LoVo (cell line): ENCODE measurements around the gene NAA11.
"Not testable (repeated sequence)": the region's sequence is repeated elsewhere in the genome, so short reads cannot be mapped to it uniquely, and the experiment has no call there.

Experiments
- DNase-seq: peaks from one replicate; pipeline ENCODE4 v3.0.0-alpha.2; 2016; ENCODE audit warnings: low spot score

NAA11 gene

GRCh38 chr4:79308137-79308536 is 17.7 kb downstream of the NAA11 start:
- no peak for DNase-seq

DNA sequence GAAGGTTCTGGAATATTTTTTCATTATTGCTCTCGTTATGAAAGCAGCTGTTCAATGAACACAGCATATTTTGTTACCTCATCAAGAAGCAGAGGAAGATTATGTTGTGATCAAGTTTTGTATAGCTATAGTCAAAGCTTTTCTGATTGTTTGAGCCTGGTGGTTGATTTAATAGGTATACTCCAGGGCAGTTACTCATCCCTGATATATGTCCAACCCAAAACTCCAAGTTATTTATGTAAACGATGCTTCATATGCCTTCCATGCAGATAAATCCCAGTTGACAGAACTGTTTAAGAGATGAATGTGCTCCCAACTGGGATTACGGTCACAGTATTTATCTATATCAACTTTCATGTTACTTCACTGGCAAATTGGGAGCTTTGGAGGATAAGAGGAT is 19.1 kb downstream of the NAA11 start:
- DNase-seq: no peak

GRCh38 chr4:79300280-79300679 is 25.6 kb downstream of the NAA11 start:
- no peak for DNase-seq

GRCh38 chr4:79298484-79298883 is 27.4 kb downstream of the NAA11 start:
- DNase-seq: no peak

DNA sequence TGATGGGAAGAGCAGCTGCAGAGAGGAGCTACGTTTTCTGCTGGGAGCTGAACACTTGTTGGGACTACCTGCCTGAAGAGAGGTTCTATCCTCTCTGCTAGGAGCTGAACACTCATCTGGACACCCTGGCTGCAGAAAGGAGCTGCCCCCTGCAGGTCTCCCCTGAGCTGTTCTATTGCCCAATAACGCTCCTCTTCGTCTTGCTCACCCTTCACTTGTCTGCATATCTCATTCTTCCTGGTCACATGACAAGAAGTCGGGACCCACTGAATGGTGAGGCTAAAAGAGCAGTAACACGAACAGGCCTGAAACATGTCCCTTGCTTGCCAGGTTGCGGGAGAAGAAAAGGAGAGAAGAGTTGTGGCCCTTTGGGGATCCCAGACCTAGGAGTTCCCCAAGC is 27.8 kb downstream of the NAA11 start:
- DNase-seq: no peak

DNA sequence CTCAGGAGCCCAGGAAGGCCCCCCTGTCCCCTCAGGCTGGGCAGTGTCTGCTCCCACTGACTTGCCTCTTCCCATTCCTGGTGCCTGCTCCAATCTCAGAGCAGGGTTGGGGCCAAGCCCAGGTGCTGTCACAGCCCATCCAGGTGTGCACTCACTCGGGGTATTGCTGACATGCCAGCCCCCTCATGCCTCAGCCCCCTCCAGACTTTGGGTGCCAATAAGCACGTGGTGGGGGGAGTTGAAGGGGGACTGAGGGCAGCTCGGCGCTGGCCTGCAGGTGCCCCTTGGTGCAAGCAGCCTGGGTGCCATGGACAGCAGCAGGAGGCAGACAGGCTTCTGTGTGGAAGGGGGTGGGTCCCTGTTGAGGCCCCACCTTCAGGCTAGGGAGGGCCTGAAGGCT is 28.4 kb downstream of the NAA11 start:
- DNase-seq: no peak

DNA sequence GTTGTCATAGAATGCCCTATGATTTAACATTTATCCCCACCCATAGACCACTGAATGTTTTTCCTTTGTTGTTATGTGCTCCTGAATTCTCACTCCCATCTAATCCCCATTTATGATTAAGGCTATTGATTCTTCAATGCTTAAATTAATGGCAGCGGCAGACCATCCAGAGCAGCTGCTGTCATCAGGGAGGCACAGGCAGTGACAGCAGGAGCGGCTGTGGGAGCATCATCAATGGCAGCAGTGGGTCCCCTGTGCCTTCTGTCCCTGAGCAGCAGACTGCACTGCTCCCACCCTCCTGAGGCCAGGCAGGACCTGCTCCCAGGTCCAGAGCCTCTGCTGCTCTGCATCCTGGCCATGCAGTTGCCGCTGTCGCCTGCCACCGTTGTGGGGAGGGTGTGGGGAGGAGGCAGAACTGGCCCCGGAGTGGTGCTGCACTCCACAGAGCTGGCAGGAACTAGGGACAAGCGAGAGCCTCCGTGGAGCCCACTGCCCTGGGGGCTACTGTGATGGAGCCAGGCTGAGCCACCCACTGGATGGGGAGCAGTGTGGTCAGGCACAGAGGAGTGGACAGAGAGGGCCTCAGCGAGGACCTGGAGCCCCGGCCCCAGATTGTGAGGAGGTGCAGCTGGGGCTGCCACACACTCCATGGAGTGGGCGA is 29.0 kb downstream of the NAA11 start:
- DNase-seq: no peak

GRCh38 chr4:79295086-79295485 is 30.8 kb downstream of the NAA11 start:
- no peak for DNase-seq

- DNase-seq: peak; percentile 57
Measured at GRCh38 chr4:79294064-79294463, 31.8 kb downstream of the NAA11 start.

DNA sequence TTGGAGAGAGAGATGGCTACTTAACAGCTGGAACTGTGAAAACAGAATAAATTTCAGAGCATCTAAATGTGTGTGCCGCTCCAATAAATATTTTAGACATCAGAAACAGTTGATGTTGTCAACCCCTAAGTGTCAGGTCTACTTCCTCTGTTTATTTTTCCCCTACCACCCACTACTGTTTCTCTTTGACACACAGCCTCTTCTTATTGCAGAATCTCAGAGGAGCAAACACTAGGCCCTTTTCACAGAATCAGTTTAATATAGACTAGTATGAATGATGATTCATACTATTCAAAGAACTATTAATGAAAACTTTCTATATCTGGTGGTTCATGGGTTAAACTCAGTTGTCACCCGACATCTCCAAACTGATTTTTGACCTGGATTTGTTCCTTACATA is 33.9 kb downstream of the NAA11 start:
- DNase-seq: no peak

GRCh38 chr4:79290376-79290775 is 35.5 kb downstream of the NAA11 start:
- no peak for DNase-seq

GRCh38 chr4:79288185-79288584 is 37.7 kb downstream of the NAA11 start:
- DNase-seq: no peak

GRCh38 chr4:79287718-79288117 is 38.1 kb downstream of the NAA11 start:
- DNase-seq: no peak

DNA sequence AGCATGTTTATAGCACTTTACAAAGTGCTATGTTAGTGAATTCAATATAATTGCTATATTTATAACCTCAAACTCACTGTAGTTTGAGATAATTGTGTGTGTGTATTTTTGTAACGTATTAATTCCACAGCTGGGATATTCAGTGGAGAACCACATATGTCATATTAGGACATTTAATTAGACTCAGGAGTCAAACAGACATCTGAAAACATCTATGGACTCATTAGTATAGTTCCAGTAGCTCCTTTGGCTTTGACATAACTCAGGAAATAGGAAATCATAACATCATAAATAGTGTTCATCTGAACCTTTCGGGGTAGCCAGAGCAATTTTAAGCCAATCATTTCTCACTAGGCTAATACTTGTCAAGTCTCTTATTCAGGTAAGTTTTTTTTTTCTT is 38.8 kb downstream of the NAA11 start:
- DNase-seq: no peak

DNA sequence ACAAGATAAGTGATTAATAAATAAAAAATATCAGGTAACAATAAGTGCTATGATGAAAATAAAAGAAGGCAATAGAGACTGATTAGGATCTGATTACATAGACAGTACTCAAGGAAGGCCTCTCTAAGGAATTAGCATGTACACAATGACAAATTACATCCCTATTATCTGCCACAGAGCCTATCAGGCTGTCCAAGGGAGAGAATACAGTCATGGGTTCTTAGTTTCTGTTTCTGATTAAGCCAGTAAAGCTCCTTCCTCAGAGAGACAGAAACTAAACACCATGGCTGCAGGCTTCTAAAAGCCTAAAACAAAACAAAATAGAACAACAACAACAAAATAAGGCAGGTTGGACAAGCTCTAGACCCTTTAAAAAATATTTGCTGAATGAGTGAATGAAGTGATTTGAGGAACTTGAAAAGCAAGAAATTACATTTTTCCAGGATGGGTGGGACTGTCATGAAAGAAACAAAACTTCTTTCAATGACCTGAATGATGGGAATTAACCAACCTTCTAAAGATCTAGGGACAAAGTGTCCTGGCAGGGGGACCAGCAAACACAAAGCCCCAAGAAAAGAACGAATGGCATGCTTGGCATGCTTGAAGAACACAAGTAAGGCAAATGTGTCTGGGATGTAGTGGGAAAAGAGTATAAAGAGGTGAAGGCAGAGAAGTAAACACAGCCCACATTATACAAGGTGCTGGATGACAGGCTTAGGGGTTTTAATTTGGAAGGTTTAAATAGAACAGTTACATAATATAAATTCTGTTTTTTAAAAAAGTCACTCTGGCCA is 44.1 kb downstream of the NAA11 start:
- no peak for DNase-seq

DNA sequence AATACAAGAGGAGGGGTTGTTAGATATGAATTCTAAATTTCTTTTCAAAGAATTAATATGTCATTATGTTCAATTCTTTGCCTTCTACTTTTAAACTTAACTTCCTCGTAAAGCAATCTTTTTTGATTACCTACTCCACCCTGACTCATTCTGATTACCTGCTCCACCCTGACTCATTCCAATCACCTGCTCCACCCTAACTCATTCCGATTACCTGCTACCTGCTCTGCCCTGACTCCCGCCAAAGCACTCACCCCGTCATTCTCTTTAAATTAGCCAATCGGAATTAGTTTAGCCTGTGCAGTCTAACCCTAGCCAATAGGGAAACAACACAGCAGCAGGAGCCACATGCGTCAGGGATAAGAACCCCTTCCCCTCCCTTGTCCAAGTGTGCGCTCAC is 48.4 kb downstream of the NAA11 start:
- not testable (repeated sequence) for DNase-seq

DNA sequence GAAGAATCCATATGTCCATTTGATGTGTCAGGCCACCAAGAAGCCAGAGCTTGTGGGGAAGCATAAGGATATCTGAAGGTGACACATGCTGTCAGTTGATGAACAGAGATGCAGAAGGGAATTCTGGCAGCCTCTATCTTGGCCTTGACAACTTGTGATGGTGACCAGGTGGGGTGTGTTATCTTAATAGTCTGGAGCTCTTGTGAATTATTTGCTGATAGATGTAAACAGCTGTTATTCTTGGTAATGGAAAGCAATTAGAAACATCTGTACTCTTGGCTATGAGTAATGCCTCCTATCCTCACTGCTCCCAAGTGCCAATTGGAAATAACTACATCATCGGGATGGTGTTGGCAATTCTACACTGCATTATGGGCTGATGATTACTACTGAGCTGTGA is 51.9 kb downstream of the NAA11 start:
- no peak for DNase-seq

DNA sequence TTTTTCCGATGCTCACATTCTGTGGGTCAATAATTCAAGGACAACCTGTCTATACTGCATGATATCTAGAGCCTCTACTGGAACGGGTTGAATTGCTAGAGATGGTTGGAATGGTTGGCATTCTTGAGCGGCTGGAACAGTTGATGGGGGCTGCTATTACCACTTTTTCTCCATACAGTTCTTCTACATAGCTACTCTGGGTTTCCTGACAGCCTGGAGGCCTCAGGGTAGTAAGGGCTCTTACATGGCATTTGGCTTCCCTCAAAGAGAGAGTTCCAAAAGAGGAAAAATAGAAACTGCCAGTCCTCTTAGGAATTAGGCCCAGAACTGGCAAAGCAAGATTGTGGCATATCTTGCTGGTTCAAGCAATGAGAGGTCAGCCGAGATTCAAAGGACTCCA is 53.1 kb downstream of the NAA11 start:
- no peak for DNase-seq

DNA sequence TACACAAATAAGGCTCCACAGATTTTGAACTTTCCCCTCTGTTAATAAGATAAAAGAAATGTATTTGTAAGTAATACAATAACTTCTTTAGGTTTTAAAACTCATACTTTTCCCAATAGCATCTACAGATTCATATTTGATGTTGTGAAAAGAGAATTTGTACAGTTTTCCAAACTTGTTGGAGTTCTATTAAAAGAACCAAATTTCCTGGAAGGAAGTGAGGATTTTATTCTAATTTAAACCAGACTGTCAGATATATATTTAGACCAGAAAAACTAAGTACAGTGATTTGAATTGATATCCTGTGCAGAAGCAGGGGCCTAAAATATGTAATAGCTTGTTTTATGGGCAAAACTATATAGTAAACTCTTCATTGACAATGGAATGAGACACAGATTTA is 53.7 kb downstream of the NAA11 start:
- DNase-seq: no peak

DNA sequence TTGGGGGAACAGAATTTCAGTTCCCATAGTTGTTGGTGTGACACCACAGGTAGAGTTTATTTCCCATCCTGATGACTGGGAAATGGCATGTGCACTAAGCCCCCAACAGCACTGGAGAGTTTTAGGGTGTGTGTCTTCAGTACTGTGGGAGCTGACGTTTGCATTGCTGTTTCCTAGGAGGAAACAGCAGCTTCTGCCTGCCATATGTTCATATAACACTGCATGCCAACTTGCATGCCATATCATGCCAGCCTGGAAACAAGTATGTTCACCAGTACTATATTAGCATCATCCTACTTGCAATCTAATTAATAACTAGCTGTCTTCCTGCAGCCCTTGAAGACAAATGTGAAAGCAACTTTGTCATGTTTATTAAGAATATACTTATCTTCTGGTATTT is 58.2 kb downstream of the NAA11 start:
- no peak for DNase-seq
